SH-SY5Y (cell line): ENCODE data around the gene ST6GALNAC2.

ENCODE experiments used
- GATA2 ChIP-seq: IDR thresholded peaks from 2 replicates; pipeline ENCODE4 v1.6.1; 2011; ENCODE audit warnings: mild to moderate bottlenecking, low read depth, low read length
- GATA3 ChIP-seq: IDR thresholded peaks from 2 replicates; pipeline ENCODE4 v1.6.1; 2011; ENCODE audit warnings: low read depth, mild to moderate bottlenecking, low read length, moderate library complexity

DNA sequence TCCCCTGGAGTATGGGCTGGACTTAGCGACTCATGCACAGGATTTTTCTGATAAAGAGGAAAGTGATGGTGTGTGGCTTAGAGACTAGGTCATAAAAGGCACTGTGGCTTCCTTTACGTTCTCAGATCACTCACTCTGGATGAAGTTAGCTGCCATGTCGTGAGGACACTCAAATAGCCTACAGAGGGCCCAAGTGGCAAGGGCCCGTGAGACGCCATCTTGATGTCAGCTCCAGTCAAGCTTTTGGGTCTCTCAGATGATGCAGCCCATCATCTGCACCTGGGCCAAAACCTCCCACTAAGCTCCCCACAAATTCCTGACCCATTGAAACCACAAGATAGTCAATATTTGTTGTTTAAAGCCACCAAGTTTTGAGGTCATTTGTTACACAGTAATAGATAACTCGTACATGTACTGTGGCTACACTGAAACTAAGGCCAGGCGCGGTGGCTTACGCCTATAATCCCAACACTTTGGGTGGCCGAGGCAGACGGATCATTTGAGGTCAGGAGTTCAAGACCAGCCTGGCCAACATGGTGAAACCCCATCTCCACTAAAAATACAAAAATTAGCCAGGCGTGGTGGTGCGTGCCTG is 14.7 kb downstream of the ST6GALNAC2 start:
- no peak for TF ChIP-seq GATA2
- TF ChIP-seq GATA3: no peak
